Femur (tissue), 1 donor: ENCODE results near the gene NEGR1.

ENCODE experiments used
- DNase-seq: peaks from one replicate; pipeline ENCODE4 v3.0.0-alpha.2; 2017

NEGR1 gene

DNA sequence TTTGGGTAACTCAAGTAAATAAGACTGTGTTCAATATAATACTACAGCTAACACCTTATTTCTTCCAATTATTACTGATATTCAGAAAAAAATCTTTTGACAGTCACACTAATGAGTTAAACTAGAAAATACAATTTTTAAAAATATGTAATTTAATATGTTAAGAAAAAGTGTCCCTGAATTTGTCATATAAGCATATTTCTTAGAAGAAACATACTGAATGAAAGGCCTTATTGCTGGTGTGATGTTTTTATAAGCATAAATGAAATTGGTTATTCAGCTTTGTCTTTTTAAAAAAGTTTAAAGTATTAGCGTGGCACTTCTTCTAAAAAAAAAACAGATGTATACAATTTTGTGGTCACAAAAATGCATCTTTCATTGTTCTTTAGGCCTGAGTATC is 267.3 kb downstream of the NEGR1 start:
- DNase-seq: no peak

- DNase-seq: no peak
Observed at GRCh38 chr1:72013161-72013560, 269.2 kb downstream of the NEGR1 start.

DNA sequence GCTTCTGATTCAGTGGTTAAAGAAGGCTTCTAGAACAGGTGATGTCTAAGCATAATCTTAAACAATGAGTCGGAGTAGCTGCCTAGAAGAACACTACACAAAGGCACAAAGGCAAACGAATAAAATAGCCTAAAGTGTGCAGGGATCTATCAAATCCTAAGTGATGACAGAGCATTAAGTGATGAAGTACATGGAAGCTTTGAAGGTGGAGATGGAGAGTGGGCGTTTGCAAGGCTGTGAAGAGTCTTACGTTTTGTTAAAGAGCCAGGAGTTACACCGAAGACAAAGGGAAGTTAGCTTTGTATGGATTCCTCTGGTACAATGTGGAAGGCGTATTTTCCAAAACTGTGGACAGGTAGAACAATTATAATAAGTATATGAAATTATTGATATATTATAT is 270.6 kb downstream of the NEGR1 start:
- no peak for DNase-seq

DNA sequence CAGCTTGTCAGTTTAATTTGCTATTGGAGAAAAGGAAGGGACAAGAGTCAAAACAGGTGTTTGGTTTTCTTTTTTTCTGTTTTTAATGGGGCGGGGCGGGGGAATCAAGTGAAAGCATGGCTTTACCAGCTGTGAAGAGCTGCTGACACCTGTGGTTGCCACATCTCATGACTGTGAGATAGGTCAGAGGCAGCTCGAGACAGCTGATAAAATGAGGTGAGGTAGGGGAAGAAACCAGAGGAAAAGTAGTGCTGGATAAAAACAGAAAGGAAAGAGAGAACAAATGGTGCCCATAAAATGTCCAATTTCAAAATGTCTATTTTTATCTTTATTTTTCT is 272.3 kb downstream of the NEGR1 start:
- no peak for DNase-seq

- no peak for DNase-seq
Observed at GRCh38 chr1:72009173-72010093, 272.9 kb downstream of the NEGR1 start.

- DNase-seq: no peak
Observed at GRCh38 chr1:72007312-72007711, 275.0 kb downstream of the NEGR1 start.

- DNase-seq: no peak
Observed at GRCh38 chr1:72006092-72006491, 276.2 kb downstream of the NEGR1 start.

DNA sequence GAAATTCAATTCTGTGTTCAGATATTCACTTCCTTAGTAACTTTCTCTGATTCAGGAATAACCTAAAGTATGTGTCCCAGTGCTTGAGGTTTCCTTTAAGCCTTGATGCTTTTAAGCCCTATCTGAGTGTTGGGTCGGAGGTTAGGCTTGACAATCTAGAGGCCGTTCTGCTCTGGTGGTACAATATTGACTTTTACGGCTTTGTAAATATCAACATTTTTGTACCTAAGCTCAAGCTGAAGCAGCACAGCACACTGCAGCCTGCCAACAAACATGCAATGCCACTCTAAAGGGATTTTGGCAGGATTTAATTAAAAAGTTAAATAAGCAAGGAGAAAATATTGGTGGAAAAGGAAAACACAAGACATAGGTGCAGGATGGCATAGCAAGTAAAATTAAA is 279.2 kb downstream of the NEGR1 start:
- no peak for DNase-seq

- DNase-seq: no peak
Observed at GRCh38 chr1:72000809-72001208, 281.5 kb downstream of the NEGR1 start.

- DNase-seq: no peak
Observed at GRCh38 chr1:71994646-71995045, 287.7 kb downstream of the NEGR1 start.

DNA sequence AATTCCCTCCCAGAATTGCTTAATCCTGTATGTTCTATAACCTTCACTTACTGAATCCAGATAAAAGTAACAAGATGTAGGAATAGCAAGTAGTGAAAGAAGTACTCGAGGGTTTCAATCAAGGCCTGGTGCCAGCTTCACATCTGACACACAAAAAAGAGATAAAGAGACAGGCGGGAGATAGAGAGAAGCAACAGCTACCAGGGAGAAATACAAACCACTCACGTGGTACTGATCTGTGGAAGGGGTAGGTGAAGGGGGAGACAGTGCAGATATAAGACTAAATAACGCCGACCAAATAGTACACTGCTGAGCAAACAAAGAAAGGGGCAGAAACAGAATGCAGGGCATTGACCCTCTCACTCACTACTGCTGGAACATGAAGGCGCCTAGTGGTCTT is 295.2 kb downstream of the NEGR1 start:
- no peak for DNase-seq

DNA sequence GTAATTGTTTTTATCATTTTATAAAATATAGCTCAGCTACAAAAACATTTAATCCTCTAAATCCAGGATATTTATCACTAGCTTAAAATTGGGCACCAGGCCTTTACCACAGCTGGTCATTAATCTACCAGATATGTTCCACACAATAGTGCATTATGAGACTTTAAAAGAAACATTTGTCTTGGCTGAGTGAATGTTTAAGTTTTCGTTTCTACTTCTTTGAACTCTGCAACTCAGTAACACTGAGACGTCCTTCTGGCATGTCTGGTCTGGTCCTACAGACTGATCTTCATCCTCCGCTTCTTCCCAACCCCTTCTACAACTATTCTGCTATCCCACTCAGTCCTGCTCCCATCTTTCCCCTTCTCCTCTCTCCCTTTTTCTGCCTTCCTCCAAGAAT is 296.2 kb downstream of the NEGR1 start:
- DNase-seq: no peak

DNA sequence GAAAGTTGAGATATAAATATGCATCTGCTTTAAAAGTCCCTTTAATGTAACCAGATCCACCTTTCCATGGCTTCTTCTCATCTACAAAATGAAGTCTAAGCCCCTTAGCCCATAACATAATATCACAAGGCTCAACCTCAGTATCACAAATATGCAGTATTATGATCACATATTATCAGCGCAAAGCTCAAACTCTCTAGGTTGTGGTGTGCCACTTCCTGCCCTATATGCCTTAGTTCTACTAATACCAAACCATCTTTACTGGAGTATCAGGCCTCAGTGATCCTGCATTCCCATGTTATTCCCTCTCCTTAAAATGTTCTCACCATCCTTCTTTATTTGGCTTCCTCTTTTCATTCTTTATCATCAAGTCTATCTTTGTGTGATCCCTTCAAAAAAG is 301.8 kb downstream of the NEGR1 start:
- DNase-seq: no peak

DNA sequence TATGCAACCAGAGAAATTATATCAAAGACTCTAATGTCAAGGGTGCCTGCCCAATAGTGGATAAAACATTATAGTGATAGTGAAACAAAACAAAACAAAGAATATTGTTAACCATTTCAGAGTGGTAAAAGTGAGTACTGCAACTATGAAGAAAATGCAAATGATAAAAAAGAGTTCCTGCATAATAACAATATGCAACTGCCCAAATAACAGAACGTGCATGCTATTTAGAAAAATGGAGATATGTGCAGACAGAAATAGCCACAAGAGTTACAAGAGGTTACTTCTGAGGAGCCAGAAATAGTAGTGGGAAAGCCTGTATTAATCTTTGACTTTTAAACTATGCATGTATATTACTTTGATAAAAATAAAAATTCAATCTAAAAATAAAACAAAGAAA is 302.5 kb downstream of the NEGR1 start:
- DNase-seq: no peak

DNA sequence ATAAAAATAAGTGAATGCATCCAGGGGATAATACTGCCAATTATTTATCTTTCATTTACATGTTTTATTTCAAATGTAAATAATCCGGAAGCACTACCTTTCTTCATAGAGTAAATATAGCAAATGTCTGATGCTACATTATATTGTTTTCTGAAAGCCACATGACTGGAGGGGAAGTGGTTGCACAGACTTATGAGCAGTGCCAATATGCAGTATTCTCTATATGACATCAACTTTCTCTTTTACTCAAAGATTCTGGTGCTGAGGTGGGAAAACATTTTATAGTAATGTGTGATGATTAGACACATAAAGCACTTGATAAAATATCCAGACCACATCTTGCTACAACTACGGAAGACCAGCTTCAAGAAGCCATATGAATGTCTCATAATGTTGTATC is 314.7 kb downstream of the NEGR1 start:
- DNase-seq: no peak

DNA sequence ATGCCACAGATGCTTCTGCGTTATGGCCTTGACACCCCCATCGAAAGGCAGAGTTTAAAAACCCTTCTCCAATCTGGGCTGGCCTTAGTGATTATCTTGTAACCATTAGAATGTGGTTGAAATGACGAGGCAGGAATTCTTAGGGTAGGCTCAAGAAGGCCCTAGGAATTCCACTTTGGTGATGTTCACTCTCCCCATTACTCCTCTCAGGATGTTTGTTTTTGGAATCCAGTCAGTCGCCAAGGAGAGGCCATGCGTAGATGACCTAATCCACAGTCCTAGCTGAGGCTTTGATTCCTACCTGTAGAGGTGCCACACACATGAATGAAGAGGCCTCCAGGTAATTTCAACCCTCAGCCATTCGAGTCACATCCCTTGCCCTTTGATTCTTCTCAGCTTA is 318.2 kb downstream of the NEGR1 start:
- no peak for DNase-seq

DNA sequence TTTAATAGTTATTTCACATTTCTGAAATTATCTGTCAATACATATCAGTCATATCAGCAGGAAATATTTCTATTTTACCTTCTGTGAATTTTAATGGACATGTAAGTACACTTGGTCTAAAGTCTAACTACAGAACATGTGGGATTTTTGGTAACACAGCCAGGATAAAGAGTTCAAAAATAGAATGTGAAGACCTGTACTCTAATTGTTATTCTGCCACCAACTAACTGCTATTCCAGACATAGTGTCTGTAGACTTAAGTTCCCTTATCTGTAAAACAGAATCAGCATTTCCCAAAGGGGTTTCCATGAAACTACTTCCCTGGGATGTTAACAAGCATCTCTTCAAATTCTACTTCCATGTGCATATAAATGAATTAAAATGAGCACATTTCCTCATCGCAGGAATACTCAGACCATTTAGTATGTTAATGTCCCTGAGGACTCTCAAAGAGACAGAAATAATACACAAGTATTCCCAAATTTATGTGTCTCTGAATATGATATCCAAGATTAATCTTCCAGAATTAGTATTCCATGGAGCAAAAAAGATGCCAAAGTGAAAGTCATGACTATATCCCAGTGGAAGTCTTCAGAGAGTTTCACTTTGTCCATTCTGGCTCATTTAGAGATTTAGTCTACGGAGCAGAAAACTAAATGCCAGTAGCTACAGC is 325.6 kb downstream of the NEGR1 start:
- DNase-seq: no peak

- DNase-seq: no peak
Observed at GRCh38 chr1:71950579-71950978, 331.8 kb downstream of the NEGR1 start.

GRCh38 chr1:71949681-71950080 is 332.7 kb downstream of the NEGR1 start:
- no peak for DNase-seq

DNA sequence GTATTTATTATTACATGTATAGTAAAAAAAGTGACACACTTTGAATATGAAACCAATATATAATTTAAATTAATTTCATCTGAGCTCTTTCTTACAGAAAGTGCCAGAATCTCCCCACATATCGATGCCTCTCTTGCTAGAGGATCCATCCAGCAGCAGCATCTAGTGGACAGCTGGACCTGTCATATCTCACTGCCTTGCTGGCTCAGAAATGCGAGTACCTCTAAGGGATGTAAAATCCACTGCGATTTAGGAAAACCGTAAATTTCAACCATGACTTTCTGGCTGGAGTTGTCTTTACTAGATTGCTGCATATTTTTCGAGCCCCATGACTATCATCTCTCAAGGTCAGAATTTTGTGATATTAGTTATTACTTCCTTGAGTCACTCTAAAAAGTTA is 333.8 kb downstream of the NEGR1 start:
- no peak for DNase-seq

DNA sequence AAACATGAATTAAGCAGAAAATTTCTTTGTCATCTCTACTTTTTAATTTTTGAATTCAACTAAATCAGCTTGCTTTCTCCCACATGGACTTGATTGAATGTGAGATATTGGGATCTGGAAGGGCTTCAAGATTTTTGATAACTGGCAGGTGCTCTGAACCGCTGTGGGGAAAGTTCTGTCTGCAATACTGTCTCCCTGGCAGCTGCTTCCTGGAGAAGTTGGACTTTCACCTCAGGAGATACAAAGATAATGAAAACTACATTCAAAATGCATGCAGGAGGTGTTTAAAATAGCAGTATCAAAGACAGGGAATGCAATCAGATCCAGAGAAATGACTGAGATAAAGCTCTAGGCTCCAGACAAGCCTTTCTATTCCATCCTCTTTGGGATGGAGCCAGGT is 338.3 kb downstream of the NEGR1 start:
- DNase-seq: no peak

GRCh38 chr1:71940261-71940660 is 342.1 kb downstream of the NEGR1 start:
- DNase-seq: no peak

DNA sequence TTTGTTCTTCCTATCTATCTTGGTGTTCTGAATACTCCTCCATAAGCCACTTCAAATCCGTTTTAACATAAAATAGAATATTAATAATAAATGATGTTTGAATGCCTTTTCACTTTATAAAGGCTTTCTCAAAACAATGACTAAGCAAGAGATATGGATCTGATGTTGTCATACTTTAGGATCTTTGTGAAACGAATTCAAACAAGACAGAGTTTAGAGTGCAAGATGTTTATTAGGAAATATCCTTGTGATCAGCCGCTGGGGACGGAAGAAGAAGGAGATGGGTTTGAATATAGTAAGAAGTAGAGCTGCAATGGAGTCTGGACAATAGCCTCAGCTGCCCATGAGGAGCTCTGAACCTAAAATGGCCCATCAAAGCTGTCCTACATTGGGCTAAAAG is 351.8 kb downstream of the NEGR1 start:
- DNase-seq: no peak

DNA sequence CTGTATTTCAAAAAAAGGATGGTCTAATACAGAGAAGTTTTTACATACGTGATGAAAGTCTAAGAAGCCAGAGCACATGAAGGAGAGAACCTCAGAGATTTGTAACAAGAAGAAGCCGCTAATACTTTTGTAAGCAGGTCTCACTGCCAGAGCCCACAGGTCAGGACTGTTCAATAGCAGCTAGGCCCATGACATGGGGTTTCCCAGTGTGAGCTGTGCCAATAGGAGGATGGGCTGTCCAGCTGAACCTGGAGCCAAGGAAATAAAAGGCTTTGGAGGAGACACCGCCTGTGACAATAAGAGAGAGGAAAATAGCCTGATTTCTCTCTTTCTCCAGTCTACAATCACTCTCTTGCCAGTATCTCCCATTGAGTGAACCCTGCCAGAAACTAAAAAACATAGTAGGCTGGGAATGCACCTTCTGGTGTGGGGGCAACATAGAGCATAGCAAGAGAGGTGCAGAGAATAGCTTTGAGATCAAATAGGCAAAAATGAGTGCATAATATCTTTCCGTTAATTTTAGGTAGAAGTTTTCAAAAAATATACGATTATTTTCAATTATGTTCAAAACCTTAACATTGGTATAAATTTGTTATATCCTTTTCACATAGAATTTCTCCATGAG is 360.3 kb downstream of the NEGR1 start:
- DNase-seq: no peak
